HG02885 (cell line): ENCODE measurements around the gene OGDH.
"Not testable (repeated sequence)": the region's sequence is repeated elsewhere in the genome, so short reads cannot be mapped to it uniquely, and the experiment has no call there.

Source experiments
- ATAC-seq: cut with Tn5 transposase; IDR thresholded peaks from one replicate; pipeline ENCODE4 v1.9.1; 2021; ENCODE audit warnings: mild to moderate bottlenecking; ENCODE audit not compliant: unreplicated experiment, poor library complexity

The OGDH gene

DNA sequence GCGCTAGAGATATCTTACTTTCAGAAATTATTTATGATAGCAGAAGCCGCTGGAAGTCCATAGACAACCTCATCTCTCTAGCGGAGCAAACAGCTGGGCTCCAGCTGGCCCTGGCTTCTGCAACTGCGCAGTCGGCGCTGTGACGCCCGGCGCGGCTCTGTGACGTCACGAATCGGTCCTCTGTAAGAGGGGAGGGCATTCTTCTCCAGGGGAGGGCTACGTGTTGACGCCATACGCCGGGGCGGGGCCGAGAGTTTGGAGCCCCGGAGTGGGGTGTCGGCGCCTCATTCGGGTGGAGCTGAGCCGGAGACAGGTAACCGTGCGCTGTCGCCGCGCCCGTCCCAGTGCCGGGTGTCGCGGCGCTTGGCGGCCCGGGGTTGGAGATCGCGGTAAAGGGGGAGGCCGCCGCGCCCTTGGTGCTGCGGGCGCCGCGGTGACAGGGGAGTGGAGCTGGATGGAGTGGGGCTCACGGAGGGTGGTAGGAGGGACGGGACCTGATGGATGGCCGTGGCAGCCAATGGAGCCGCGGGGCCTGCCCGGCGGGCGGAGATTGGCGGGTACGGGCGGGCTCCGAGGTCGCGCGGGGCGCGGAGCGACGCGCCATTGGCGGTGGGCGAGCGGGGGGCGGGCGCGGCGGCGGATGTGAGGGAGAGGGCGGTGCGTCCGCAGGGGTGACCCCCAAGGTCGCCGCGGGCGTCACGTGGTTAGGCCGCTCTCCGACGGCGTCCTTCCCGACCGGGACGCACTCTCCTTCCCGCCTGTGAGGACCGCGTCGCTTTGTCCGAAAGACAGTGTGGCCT is at the start of gene OGDH:
Gene OGDH (plus strand): TSS at position 287 of the 800 bp plus-strand sequence. CDS start 17,717 bp downstream, outside the sequence.
- ATAC-seq, result peak; percentile 93

DNA sequence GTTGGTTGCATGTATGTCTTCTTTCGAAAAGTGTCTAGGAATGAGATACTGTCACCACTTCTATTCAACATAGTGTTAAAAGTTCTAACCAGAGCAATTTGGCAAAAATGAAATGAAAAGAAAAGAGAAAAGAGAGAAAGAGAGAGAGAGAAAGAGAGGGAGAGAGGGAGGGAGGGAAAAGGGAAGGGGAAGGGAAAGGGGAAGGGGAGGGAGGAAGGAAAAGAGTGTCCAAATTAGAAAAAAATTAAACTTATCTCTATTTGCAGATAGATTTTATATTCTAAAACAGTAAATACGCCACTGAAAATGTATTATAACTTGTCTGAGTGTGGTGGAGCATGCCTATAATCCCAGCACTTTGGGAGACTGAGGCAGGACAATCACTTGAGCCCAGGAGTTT is 48.9 kb upstream of the OGDH start:
- ATAC-seq, result no peak

DNA sequence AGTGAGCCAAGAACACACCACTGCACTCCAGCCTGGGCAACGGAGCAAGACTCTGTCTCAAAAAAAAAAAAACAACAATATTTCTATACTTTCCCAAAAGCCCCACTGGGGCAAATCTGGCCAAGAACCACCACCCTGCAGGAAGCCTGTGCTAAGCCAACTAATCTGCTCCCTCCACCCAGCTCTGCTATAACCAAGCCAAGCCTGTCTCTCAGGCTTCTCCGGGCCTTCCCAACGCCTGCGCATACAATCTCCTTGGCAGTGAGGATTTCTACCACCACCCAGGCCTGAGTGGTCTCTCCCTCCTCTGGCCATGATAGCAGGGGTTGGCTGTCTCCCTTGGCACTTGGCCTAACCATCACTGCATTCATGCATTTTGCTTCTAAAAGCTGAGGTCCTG is 46.9 kb upstream of the OGDH start:
- ATAC-seq, result no peak

DNA sequence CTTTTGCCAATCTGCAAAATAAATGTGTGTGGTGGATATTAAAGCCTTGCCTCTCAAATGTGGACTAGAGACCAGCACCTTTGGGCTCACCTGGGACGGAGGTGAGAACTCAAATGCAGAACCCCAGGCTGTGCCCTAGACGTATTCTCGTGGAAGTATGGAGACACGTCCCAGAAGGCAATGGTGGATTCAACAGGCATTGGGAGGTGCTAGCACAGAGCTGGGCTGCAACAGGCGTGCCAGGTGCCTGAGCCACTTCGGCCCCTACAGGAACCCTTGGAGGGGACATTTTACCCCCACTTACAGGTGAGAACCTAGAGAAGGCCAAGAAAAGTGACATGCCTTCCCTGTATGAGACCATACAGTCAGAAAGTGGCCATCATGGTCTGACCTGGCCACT is 44.9 kb upstream of the OGDH start:
- ATAC-seq, result no peak

DNA sequence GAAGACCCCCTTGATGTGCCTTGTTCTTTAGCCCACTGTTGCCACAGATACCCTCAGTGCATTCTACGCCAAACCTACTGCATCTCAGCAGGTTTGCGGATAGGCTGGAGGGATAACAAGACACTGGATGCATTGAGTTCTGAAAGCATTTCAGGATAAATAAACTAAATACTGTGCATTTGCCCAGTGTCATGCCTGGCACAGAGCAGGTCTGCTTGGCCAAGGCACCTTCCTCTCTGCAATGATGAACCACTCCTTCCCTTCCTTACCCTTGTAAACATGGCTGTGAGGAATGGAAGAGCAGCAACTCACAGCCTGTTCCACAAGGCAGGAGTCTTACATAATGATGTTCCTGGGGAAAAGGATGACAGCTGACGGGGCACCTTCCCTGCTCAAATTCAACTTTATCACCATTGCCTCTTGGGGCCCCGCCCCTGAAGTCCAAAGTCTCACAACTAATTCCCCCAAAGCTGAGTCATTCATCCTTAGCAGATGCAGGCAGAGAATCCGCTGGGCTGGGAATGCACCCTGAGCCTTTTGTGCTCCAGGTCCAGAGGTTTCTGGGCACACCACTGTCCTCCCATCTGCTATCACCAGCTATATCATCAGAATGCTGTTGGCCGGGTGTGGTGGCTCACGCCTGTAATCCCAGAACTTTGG is 44.3 kb upstream of the OGDH start:
- ATAC-seq, result no peak

DNA sequence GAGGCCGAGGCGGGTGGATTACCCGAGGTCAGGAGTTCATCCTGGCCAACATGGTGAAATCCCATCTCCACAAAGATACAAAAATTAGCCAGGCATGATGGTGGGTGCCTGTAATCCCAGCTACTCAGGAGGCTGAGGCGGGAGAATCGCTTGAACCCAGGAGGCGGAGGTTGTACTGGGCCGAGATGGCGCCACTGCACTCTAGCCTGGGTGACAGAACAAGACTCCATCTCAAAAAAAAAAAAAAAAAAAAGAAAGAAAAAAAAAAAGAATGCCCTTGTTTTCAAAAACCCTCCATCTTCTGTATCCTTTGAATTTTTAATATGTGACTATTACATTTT is 43.8 kb upstream of the OGDH start:
- ATAC-seq, result not testable (repeated sequence)

DNA sequence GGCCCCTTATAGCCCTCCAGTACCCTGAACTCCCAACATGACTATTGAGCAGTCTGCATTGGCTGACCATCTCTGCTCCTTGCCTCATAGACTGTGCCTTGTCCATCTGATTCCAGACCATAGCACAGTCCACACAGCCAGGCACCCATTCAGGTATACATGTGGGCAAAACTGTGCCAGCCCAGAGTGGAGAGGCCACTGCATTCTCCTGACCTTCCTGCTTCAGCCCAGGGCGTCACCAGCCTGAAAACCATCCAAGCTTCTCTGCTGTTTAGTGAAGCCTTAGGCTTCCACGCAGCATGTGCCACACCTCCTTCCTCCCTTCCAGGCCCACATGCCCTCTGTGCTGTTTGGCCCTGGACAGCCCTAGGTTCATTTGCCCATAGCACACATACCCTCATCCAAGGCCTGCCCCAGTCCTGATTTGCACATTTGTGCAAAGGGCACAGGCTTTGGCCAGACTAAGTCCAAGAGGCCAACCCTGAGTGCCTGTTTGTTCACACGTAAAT is 43.2 kb upstream of the OGDH start:
- ATAC-seq, result no peak

DNA sequence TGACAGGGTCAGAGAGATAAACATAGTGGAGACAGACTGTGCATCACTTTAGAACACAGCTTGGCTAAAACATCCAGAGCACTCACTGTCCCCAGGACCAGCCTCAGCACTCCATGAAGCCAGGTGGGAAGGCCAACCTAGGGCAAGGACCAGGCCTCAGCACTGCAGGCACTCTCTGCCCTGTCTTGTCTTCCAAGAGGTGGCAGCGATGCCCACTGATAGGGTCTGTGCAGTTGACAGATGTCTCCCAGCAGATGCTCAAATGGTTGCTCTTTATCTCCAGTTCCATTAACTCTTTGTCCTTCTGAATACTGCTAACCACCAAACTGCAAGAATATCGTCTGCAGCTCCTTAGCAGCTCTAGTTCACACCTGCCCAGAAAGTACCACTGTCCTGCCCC is 41.8 kb upstream of the OGDH start:
- ATAC-seq, result no peak

DNA sequence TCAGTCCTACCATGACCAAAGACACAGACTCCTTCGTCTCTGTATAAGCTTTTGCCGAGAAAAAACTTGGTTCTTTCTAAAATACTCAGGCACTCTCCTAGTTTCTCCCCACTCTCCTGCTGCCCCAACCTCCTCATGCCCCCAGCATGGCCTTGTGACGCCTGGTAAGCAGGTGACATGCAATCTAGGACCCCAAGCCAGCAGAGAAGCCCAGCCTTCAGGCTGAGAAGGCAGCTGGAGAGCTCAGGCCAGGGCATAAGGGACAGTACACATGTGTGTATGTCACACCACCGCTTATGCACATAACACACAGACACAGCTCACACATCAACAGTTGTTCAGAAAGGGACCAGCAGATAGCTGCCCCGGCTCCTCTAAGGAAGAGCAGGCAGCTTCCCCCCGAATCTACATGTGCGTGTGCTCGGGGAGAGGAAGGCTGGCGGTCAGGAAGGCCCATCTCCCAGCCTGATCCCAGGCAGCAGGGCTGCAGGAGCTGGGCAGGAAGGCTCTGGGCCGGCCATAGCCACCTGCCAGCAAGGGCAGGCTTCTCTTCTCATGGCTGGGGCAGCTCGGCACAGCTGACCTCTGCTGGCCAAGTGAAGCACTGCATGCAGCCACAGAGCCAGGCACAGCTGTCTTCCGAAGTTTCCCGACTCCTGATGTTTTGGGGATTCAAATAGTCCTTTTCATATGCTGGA is 41.2 kb upstream of the OGDH start:
- peak; percentile 83 for ATAC-seq

DNA sequence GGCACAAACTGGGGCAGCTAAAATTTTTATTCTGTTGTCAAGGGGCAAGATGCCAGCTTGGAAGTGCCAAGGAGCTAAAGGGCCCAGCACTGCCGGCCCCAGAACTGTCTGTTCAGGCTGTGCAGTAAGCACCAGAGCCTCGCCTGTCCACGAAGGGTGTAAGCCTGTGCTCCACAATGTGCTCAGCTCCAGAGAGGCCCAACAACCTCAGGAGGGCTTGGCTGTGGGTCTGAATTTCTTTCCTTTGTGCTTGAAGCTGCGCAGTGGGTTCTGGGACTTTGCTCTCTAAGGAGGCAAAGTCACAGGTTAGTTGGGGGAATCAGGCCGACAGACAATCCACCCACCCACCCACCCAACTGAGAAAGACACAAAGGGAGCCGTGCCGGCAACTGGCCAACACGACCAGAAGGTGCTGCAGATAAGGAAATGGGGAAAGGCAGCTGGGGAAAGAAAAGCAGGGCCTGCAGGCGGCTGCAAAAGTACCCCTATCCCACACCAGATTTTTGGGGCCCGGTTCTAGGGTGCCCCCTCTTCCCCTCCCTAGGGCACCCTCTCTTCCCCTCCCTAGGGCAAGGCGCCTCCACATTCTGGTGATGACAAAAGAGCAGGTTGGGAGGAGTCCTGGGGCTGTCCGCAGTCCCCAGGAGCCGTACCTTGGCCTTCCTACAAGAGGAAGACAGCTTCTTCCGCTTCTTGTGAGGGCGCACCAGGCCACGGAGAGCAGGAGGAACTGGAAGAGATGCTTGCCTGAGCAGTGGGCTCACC is 40.5 kb upstream of the OGDH start:
- peak; percentile 34 for ATAC-seq

DNA sequence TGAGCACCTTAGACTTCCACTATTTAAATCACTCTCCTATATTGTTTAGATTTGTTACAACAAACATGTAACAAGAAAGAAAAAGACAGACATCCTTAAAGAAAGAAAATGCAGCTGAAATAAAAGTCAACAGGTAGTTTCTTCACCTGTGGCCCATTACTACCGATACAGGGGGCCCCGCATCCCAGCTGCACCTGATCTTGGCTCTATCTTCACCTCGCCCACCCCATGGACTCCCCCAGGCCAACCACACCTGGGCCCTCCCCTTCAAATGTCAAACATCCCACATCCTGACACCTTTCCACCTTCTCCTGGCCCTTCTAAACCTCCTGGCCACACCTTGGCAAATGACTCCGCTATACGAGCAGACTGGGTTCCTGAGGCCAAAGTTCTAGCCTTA is 39.7 kb upstream of the OGDH start:
- ATAC-seq, result no peak

DNA sequence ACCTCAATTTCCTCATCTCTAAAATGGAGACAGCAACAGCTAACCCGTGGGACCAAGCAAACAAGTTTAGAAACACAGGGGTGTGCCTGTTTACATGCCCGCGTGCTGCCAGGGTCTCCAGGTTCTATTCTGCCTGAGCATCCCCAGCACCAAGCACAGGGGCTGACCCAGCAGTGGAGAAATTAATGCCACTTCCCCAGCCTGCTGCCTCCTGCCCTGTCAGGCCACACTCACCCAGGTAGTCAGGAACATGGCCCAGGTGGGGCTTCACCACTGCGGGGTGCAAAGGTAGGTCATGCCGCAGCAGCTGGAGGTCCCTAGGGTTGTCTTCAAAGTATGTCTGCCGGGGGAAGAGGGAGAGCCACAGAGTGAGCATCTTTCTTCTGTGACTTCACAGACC is 38.5 kb upstream of the OGDH start:
- no peak for ATAC-seq

DNA sequence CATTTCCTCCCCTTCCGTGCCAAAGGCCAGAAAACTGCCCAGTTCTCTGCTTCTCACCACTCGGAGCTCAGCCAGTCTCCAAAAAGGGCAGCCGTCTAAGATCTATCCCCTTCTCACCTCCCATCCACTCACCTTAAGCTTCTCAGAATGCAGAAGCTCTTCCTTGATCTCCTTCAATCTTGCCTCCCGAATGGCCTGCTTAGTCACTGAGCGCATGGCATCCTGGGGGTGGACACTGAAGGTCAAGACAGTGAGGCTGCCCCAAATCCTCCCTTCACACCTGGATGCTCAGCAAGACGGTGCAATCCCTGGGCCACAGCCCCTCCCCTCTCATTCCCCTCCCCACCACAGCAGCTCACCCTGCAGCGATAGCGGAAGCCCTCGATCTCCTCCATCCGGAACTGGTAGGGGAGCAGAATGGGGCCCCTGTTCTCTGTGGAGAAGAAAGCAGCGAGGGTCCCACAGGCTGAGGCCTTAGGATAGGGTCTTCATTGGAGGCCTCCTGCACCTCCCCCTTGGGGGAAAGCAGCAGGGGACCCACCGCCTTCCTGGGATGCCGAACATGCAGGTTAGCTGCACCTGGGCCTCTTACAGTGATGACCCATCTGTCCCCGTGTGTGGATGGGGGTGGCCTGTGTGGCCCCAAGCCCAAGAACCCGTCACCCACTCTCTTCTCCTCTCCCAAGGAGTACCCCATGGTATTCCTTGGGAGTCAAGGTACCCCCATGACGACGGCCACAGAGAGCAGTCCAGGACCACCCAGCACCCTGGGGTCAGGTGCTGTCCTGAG is 37.5 kb upstream of the OGDH start:
- ATAC-seq, result no peak

DNA sequence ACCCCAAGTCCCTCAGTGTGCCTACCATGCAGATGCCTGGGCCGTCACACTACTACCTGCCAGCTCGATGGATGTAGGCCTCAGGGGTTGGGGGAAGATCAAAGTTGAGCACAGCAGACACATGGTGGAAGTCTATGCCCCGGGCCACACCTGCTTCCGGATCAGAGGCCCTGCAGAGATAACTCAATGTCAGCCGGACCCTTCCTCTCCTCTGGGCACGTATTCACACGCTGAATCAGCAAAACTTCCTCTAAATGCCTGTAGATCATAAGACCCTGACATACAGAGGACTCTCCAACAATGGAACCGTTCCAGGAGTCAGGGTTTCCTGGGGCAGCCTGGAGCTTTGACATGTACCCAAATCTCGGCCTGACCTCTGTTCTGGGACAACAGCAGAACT is 36.5 kb upstream of the OGDH start:
- no peak for ATAC-seq

DNA sequence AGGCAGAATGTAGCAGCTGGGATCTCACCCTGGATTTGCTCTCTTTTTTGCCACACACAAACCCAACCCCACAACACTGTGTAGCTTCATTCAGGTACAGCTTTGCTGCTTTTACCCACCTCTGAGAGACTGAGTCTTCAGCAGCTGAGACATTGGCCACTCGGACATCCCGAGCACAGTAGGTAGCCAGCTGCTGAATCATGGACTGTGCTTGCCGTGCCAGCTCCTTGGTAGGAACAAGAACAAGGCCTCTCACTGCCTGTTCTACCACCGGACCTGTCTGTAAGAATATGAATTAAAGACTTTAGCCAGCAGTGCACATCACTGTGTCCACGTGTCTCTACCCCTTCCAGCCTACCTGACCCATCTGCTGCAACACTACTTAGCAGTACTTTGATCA is 33.7 kb upstream of the OGDH start:
- ATAC-seq, result no peak

DNA sequence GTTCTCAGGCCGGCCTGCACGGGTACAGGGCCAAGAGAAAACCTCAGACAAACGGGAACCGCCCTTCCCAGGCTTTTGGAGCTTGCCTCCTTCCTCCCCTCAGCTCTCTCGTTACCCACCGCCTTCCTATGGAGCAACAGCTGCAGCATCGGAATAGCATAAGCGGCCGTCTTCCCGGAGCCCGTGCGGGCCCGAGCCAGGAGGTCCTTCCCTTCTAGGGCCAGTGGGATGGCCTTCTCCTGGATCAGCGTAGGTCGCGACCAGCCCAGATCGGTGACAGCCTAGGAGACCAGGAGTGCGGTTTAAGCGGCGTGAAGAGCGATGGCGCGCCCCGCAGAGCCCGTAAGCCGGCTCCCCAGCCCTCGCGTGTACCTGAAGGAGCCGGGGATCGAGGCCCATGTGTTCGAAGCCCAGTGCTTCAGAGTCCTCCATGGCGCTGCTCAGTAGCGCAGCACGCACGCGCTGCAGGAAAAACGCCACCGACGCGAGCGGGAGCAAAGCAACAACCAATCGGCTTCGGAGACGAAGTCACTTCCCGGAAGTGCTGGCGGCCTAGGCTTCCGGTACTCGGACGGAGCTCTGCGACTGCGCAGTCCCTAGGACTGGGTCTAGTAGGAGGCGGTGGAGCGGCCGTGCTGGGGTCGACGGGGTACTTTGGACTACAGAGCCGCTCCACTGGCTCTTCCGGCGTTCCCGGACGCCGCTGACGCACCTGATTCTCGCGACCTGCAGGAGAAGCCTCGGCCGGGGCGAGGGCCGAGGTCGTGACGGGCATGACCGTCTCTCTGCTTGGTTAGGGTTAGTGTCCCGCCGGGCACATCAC is 32.8 kb upstream of the OGDH start, which contains the start of gene DDX56:
Gene DDX56 (minus strand): TSS at position 445 of the 823 bp plus-strand sequence. CDS start 13 bp downstream, at position 432.
- peak; percentile 97 for ATAC-seq

DNA sequence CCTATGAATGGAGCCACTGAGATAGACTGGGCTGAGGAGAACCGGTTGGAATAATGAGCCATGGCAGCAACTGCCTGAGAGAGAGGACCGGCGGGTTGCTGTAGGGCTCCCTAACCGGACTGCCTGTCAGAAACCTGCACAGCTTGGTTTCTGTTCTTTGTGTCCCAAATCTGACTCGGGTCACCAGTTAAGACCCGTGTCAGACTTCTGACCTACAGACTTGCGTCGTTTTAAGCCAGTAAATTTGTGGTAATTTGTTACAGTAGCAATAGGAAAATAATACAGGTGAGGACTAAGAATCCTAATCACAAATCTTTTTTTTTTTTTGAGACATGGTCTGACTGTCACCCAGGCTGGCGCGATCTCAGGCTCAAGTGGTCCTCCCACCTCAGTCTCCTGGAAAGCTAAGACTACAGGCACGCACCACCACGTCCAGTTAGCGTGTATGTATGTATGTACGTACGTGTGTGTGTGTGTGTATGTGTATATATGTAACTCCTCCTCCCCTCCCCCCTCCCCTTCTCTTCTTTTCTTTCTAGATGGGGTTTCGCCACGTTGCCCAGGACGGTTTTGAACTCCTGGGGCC is 32.0 kb upstream of the OGDH start:
- ATAC-seq, result no peak

DNA sequence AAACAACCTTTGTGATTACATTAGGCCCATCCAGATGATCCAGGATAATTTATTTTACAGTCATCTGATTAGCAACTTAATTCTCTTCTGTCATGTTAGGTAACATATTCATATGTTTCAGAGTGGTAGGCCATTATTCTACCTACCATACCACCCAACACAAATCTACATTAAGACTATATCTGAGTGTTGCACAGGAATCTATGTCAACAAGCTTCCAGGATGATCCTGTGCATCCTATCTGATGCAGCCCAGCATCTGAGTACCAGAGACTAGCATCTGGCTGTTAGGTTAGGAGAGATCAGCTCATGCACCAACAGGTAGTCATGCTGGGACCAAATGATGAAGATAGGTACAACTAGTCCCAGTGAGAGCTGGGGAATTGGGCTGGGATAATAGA is 31.4 kb upstream of the OGDH start:
- no peak for ATAC-seq
